Thyroid gland (tissue), 4 donors: ENCODE results near the gene LIN7B.

ENCODE experiments used
- POLR2A ChIP-seq, 2 donors: fragments of 450-650 bp; IDR thresholded peaks; one replicate each; pipeline ENCODE4 v1.6.1; 2017; ENCODE audit warnings: antibody characterized with exemption in 2 of 2, mild to moderate bottlenecking in 2 of 2, moderate library complexity in 1 of 2
- TF ChIP-seq, protein P1 (sequence below), 6 experiments: fragments of 200-600 bp in 3 of 6; fragments of 450-650 bp in 3 of 6; sonication (generic) in 3 of 6; IDR thresholded peaks; one replicate each; pipeline ENCODE4 v1.5.1; 2016 to 2019; ENCODE audit warnings: antibody characterized with exemption in 6 of 6, mild to moderate bottlenecking in 2 of 6, inconsistent platforms in 1 of 6, moderate library complexity in 1 of 6

DNA sequence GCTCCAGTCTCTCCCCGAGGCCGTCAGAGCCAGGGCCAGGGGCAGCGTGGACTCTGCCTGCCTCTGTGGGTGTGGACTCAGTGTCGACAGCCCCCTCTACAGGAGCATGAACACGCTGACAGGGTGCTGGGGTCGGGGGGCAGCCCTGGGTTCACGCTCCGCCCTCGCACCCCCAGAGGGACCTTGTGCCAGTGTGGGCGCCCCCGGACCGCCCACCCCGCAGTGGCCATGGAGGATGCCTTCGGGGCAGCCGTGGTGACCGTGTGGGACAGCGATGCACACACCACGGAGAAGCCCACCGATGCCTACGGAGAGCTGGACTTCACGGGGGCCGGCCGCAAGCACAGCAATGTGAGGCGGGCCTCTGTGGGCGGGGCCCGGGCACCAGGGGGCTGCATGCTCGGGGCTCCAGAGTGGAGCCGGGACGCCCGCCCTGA, 51.7 kb downstream of the LIN7B start:
- TF ChIP-seq, protein P1, sequence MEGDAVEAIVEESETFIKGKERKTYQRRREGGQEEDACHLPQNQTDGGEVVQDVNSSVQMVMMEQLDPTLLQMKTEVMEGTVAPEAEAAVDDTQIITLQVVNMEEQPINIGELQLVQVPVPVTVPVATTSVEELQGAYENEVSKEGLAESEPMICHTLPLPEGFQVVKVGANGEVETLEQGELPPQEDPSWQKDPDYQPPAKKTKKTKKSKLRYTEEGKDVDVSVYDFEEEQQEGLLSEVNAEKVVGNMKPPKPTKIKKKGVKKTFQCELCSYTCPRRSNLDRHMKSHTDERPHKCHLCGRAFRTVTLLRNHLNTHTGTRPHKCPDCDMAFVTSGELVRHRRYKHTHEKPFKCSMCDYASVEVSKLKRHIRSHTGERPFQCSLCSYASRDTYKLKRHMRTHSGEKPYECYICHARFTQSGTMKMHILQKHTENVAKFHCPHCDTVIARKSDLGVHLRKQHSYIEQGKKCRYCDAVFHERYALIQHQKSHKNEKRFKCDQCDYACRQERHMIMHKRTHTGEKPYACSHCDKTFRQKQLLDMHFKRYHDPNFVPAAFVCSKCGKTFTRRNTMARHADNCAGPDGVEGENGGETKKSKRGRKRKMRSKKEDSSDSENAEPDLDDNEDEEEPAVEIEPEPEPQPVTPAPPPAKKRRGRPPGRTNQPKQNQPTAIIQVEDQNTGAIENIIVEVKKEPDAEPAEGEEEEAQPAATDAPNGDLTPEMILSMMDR (IDR thresholded peaks at IDR 0.05): no peak
- TF ChIP-seq POLR2A (IDR thresholded peaks at IDR 0.05): no peak
